Chondrocyte (in vitro differentiated cells): ENCODE results near the gene OR13C4. TPM values are rescaled to one million over a fixed set of nuclear protein-coding genes. Genes with fewer than 3 reads are reported as not detected.
"Not testable (repeated sequence)": the region's sequence is repeated elsewhere in the genome, so short reads cannot be mapped to it uniquely, and the experiment has no call there.

Experiments
- DNase-seq: peaks from one replicate; pipeline ENCODE4 v3.0.0; 2021; ENCODE audit warnings: mixed read lengths, low spot score
- H3K27ac Mint-ChIP-seq: one replicate; pipeline ENCODE4 v1.8.0; 2021; ENCODE audit warnings: mild to moderate bottlenecking, moderate library complexity, mixed read lengths; ENCODE audit not compliant: unreplicated experiment
- H3K27me3 Mint-ChIP-seq: 2 replicates; pipeline ENCODE4 v1.8.0; 2021; ENCODE audit warnings: low read depth, mixed read lengths
- H3K36me3 Mint-ChIP-seq: 2 replicates; pipeline ENCODE4 v1.8.0; 2021; ENCODE audit warnings: low read depth, mixed read lengths
- H3K4me1 Mint-ChIP-seq: 2 replicates; pipeline ENCODE4 v1.8.0; 2021; ENCODE audit warnings: low read depth, mild to moderate bottlenecking, mixed read lengths
- H3K4me3 Mint-ChIP-seq: one replicate; pipeline ENCODE4 v1.8.0; 2021; ENCODE audit warnings: mild to moderate bottlenecking, moderate library complexity, mixed read lengths; ENCODE audit not compliant: unreplicated experiment
- H3K9me3 Mint-ChIP-seq: 2 replicates; pipeline ENCODE4 v1.8.0; 2021; ENCODE audit warnings: low read depth, mixed read lengths
- CTCF ChIP-seq: fragments of 200-600 bp; sonication (generic); IDR thresholded peaks from 2 replicates; pipeline ENCODE4 v1.5.0; 2021; ENCODE audit warnings: antibody characterized with exemption, mild to moderate bottlenecking, moderate library complexity
- total RNA-seq: library from RNA; stranded (reverse); gene quantifications from 3 replicates; pipeline ENCODE4 v1.2.1, GENCODE V29; 2021

OR13C4 gene
- total RNA-seq, 1 donor from 2014 or later: not detected

- H3K27ac Mint-ChIP-seq: no peak within 1 kb of the TSS
- TF ChIP-seq CTCF: no peak
- peaks cover 15% of the 10 kb centered on the region for H3K27me3 Mint-ChIP-seq
- H3K9me3 Mint-ChIP-seq: no peaks in the 10 kb centered on the region
- DNase-seq: no peak
- H3K36me3 Mint-ChIP-seq: no peaks in the 10 kb centered on the region
- H3K4me3 Mint-ChIP-seq: no peak within 1 kb of the TSS
- no peaks in the 10 kb centered on the region for H3K4me1 Mint-ChIP-seq
Observed at GRCh38 chr9:104536756-104537155, 9.7 kb upstream of the OR13C4 start, which contains the start of gene OR13C3. Gene OR13C3 (minus strand): TSS chr9:104536856. CDS start chr9:104536723, 133 bp downstream.

- not testable (repeated sequence) for H3K27ac Mint-ChIP-seq, H3K36me3 Mint-ChIP-seq, H3K9me3 Mint-ChIP-seq, H3K4me3 Mint-ChIP-seq, DNase-seq, H3K4me1 Mint-ChIP-seq
- peaks cover 15% of the 10 kb centered on the region for H3K27me3 Mint-ChIP-seq
Observed at GRCh38 chr9:104520241-104520640, 6.8 kb downstream of the OR13C4 start.

- Mint-ChIP-seq H3K36me3 (no peaks in the 10 kb centered on the region), H3K4me1 (no peaks in the 10 kb centered on the region), H3K27ac (no peak overlapping the region), H3K4me3 (no peak overlapping the region), H3K9me3 (no peaks in the 10 kb centered on the region), H3K27me3 (peaks cover 18% of the 10 kb centered on the region)
- no peak for DNase-seq
- no peak for TF ChIP-seq CTCF
Observed at GRCh38 chr9:104514901-104515300, 12.1 kb downstream of the OR13C4 start.

GRCh38 chr9:104506565-104506964 lies 20.4 kb downstream of the OR13C4 start:
- no peak overlapping the region for H3K4me3 Mint-ChIP-seq
- H3K9me3 Mint-ChIP-seq: no peaks in the 10 kb centered on the region
- TF ChIP-seq CTCF: no peak

GRCh38 chr9:104503963-104504362 lies 23.0 kb downstream of the OR13C4 start, which contains the start of gene OR13F1:
Gene OR13F1 (plus strand): TSS chr9:104504263. CDS start chr9:104504263, 0 bp downstream.
- Mint-ChIP-seq H3K36me3 (no peaks in the 10 kb centered on the region), H3K4me3 (no peak within 1 kb of the TSS), H3K9me3 (no peaks in the 10 kb centered on the region), H3K4me1 (no peaks in the 10 kb centered on the region), H3K27ac (no peak within 1 kb of the TSS), H3K27me3 (peaks cover 4% of the 10 kb centered on the region)
- no peak for TF ChIP-seq CTCF
- no peak for DNase-seq

More at GRCh38 chr9:104506565-104506964, 20.4 kb downstream of the OR13C4 start:
- peaks cover 9% of the 10 kb centered on the region for H3K27me3 Mint-ChIP-seq
- no peaks in the 10 kb centered on the region for H3K4me1 Mint-ChIP-seq
- DNase-seq: no peak
- no peak overlapping the region for H3K27ac Mint-ChIP-seq
- H3K36me3 Mint-ChIP-seq: no peaks in the 10 kb centered on the region

GRCh38 chr9:104503440-104503839 lies 23.6 kb downstream of the OR13C4 start:
- Mint-ChIP-seq H3K36me3 (no peaks in the 10 kb centered on the region), H3K4me3 (no peak overlapping the region), H3K27me3 (peaks cover 4% of the 10 kb centered on the region), H3K4me1 (no peaks in the 10 kb centered on the region), H3K27ac (no peak overlapping the region), H3K9me3 (no peaks in the 10 kb centered on the region)
- TF ChIP-seq CTCF: no peak
- no peak for DNase-seq
